ENCODE measurements around the gene IGF2BP1.

GRCh38 chr17:49022391-49022941 lies 25.3 kb downstream of the IGF2BP1 start:
- TF ChIP-seq EZH2 (IDR thresholded peaks at IDR 0.05; ENCODE audit: insufficient read depth, low read length) = no peak
- TF ChIP-seq, protein P1, sequence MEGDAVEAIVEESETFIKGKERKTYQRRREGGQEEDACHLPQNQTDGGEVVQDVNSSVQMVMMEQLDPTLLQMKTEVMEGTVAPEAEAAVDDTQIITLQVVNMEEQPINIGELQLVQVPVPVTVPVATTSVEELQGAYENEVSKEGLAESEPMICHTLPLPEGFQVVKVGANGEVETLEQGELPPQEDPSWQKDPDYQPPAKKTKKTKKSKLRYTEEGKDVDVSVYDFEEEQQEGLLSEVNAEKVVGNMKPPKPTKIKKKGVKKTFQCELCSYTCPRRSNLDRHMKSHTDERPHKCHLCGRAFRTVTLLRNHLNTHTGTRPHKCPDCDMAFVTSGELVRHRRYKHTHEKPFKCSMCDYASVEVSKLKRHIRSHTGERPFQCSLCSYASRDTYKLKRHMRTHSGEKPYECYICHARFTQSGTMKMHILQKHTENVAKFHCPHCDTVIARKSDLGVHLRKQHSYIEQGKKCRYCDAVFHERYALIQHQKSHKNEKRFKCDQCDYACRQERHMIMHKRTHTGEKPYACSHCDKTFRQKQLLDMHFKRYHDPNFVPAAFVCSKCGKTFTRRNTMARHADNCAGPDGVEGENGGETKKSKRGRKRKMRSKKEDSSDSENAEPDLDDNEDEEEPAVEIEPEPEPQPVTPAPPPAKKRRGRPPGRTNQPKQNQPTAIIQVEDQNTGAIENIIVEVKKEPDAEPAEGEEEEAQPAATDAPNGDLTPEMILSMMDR (IDR thresholded peaks at IDR 0.05; ENCODE audit: insufficient read depth, low read depth, low read length) = no peak

Measured in astrocyte (in vitro differentiated cells and primary cell).